HG03457 (cell line): Measurements from ENCODE around the gene ANKRD44.
"Not testable (repeated sequence)": the region's sequence is repeated elsewhere in the genome, so short reads cannot be mapped to it uniquely, and the experiment has no call there.

Source experiments
- ATAC-seq: cut with Tn5 transposase; IDR thresholded peaks from one replicate; pipeline ENCODE4 v1.9.1; 2021; ENCODE audit warnings: moderate number of reproducible peaks; ENCODE audit not compliant: unreplicated experiment

The ANKRD44 gene

GRCh38 chr2:197057959-197058358 lies 252.6 kb downstream of the ANKRD44 start:
- no peak for ATAC-seq

DNA sequence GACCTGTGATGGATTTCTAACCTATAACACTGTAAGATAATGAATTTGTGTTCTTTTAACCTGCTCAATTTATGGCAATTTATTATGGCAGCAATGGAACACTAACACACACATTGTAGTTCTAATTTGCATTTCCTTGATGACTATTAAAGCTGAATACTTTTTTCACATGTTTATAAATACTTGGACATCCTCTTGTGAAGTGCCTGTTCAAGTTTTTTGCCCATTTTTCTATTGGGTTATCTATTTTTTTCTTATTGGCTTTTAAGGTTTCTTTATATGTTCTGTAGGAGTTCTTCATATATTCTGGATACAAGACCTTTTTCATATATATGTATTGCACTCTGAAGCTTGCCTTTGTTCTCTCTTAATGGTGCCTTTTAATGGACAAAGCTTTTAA lies 255.5 kb downstream of the ANKRD44 start:
- ATAC-seq, result no peak

- no peak for ATAC-seq
These were observed 256.1 kb downstream of the ANKRD44 start for GRCh38 chr2:197054437-197054836.

DNA sequence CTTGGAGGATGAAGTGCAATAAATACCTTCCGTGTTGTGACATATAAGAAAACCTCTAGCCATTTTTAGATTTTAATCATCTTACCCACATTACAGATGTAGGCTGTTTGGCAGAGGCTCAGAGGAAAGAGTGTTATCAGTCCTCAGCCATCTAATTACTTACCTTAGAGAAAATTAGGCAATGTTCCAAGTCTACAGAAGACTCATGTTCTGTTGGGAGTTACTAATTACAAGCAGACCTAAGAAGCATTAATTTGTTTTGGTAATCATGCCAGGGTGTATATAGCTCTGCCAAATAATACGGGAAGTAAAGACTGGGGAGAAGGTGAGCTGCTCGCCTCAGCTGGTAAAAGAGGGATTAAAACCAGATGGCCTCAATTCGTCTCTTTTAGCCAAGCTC lies 258.2 kb downstream of the ANKRD44 start:
- no peak for ATAC-seq

DNA sequence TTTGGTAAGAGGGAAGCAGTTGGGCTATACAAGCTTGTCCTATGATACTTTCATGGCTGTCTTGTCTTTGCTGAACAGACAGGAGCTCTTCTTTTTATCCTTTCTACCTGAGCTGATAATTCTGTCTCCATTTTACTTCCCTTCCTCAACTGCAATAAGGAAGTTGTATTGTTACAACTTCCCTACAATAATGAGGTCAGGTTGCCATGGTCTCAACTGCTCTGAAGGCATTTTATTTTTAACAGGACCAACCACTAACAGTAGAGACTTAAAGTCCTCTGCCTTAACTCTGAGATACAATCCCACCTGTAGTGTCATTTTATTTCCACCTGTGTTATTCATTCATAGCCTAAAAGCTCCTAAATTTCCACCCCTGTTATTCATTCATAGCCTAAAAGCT lies 265.5 kb downstream of the ANKRD44 start:
- ATAC-seq, result no peak

- ATAC-seq, result no peak
These were observed 267.8 kb downstream of the ANKRD44 start for GRCh38 chr2:197042739-197043196.

DNA sequence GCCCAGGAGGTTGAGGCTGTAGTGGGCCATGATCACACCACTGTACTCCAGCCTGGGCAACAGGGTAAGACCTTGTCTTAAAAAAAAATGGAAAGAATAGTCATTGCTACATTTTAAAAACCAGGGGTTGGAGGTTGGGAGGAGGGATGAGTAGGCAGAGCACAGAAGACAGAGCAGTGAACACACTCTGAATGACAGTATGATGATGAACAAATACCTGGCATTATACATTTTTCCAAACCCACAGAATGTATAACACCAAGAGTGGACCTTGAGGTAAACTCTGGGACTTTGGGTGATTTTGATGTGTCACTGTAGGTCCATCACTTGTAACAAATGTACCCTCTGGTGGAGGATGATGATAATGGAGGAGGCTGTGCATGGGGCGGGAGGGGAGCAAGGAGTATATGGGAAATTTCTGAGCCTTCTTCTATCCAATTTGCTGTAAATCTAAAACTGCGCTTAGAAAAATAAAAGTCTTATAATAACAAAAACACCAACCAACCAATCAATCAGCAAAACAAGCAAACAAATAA lies 272.6 kb downstream of the ANKRD44 start:
- no peak for ATAC-seq

DNA sequence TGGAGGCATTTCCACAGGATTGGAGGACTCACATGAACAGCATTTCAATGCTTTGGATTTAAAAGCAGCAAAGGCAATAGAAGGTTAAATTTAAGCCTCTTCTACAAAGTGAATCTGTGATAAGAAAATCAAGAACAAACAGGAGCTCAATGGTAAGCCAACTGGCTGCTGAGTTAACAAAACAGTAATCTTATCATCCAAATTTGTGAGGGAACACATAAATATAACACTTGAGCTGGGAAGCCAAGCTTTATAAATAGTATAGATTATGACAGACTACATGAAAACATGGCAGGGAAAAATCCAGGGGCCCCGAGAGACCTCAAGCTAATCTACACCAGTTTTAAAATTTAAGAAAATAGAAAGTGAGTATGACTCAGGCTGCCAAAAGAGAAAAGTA lies 275.6 kb downstream of the ANKRD44 start:
- ATAC-seq, result no peak

GRCh38 chr2:197034292-197034691 lies 276.3 kb downstream of the ANKRD44 start:
- no peak for ATAC-seq

DNA sequence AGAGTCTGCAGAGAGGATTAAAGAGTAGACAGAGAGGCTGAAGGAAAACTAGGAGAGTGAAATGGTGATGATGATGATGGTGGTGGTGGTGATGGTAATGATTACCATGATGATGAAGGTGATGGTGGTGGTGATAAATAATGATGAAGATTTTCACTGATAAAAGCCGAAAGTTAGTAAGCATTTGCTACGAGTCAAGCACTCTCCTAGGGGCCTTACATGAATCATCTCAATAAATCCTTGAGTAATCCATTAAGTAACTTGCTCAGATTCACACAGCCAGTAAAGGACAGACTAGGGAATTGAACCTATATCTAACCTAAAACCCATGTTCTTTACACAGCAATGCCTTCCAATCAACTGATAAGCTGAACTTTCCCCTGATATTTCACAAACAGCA lies 277.4 kb downstream of the ANKRD44 start:
- no peak for ATAC-seq

DNA sequence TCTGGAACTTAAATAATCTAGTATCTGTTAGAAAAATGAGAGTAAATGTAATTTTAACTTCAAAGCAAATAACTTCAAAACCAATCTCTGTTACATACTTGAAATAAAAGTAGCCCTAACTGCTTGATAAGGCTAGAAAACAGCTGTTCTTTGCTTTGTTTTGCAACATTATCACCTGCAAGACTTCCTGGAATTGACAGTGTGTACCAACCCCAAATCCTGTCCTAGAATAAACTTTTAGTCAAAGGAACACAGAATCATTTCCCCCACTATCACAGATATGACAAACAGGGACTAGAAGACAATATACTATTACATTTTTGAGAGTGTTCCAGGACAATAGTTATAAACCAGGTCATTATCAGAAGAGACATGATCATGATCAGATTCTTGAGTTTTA lies 278.8 kb downstream of the ANKRD44 start:
- ATAC-seq, result no peak

GRCh38 chr2:197030090-197030489 lies 280.5 kb downstream of the ANKRD44 start:
- ATAC-seq, result no peak

GRCh38 chr2:197028633-197029032 lies 281.9 kb downstream of the ANKRD44 start:
- no peak for ATAC-seq

DNA sequence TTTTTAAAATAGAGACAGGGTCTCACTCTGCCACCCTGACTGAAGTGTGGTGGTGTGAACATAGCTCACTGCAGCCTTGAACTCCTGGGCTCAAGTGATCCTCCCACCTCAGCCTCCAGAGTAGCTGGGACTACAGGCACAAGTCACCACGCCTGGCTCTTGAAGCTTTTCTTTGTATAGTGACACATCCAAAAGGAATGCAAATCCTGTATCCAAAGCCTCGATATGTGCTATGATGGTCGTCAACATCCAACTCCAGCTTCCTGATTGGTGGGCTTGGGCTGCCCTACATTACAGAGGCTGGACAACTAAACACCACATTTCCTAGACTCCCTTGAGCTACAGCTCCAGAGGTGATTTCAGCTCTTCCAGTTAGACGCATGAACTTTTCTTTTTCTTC lies 282.4 kb downstream of the ANKRD44 start:
- ATAC-seq, result no peak

DNA sequence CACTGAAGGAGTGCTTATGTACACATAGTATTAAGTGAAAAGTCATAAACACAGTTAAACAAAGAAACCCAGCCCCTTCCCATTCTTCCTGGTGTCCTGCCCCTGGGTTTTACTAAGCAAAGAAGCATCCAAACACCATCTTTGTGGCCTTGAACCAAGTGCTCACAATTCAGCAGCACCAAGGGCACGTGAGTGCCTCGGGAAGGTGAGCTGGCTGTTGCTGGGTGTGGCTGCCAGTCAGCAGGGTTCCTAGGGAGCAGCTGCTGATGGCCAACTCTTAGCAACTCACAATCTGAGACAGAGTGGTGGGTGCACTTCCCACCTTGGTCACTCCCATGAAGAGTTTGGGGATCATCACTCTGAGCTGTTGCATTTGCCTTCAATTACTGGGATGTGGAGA lies 286.4 kb downstream of the ANKRD44 start:
- no peak for ATAC-seq

GRCh38 chr2:197020921-197021320 lies 289.7 kb downstream of the ANKRD44 start:
- ATAC-seq, result not testable (repeated sequence)

DNA sequence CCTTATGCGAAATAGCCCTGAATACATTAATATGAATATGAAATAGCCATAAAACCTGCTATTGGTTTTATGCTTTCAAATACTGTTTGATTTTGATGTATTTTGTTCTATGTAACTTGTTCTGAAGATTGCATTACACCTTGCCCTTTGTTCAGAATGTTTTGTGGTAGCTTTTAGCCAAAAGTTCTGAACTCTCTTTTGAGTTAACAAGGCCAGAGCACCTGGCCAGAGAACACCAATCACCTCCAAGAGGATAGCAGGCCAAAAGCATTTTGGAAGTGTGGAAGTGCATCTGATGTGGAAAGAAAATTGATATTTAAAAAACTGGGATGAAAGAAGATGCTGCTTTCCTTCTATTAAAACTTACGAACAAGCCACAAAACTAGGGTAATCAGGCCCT lies 297.5 kb downstream of the ANKRD44 start:
- no peak for ATAC-seq

- ATAC-seq, result no peak
These were observed 298.6 kb downstream of the ANKRD44 start for GRCh38 chr2:197011801-197012641.

DNA sequence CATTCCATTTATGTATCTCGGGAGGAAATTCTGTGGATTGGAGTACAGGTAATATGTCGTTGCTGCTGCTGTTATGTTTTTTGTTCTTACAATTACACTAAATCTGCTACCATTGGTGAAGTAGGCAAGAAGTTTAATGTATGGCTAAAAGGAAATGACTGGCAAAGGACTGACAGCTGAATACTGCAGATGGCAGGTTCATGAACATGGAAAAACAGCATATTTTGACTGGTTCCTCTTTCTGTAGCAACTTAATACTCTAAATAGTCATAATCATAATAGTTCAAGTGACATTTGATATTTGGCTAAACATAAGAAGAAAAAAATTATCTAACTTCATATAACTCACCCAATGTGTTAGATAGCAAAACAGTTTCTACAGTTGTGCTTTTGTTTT lies 299.6 kb downstream of the ANKRD44 start:
- no peak for ATAC-seq

- no peak for ATAC-seq
These were observed 300.2 kb downstream of the ANKRD44 start for GRCh38 chr2:197010200-197011020.

DNA sequence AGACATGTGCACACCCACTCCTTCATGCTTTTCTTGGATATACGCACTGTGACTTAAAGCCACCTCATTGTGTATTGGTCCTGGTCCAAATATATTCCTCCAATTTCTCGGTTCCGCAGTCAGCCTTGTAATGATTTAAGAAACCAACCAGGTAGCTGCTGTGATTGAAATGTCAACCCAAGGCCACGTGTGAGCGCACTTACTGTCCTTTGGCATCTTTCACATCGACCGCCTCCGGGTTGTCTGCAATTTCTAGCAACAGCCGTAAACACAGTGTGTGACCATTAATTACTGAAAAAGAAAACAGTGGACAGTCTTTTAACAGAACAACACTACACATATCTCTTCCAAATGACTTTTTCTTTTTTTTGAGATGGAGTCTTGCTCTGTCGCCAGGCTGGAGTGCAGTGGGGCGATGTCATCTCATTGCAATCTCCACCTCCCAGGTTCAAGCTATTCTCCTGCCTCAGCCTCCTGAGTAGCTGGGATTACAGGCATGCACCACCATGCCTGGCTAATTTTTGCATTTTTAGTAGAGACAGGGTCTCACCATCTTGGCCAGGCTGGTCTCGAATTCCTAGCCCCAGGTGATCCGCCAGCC lies 301.7 kb downstream of the ANKRD44 start:
- not testable (repeated sequence) for ATAC-seq
